Measurements from ENCODE around the gene RFX2.
"Not testable (repeated sequence)": the region's sequence is repeated elsewhere in the genome, so short reads cannot be mapped to it uniquely, and the experiment has no call there.

DNA sequence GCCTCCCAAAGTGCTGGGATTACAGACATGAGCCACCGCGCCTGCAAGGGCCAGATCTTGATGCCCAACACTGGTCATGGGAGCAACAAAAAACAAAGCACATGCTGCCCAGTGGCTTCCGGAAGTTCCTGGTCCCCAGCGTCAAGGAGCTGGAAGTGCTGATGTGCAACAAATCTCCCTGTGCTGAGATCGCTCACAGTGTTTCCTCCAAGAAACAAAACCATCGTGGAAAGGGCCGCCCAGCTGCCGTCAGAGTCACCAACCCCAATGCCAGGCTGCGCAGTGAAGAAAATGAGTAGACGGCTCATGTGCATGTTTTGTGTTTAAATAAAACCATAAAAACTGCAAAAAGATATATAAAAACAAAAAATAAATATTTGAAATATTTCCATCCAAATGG, 37.1 kb downstream of the RFX2 start:
- TF ChIP-seq EP300, CTCF, POLR2A (IDR thresholded peaks at IDR 0.05): not testable (repeated sequence)

Data from ovary (tissue), 3 donors.